NT2/D1 (cell line): ENCODE results near the gene LRSAM1.

Experiments
- DNase-seq: peaks from one replicate; pipeline ENCODE4 v3.0.0-alpha.2; 2011; ENCODE audit warnings: low read depth, low spot score
- H3K27me3 ChIP-seq: 2 replicates; pipeline ENCODE4 v1.6.0; 2011; ENCODE audit warnings: mild to moderate bottlenecking; ENCODE audit not compliant: insufficient read length, insufficient read depth
- H3K36me3 ChIP-seq: 2 replicates; pipeline ENCODE4 v1.6.1; 2011; ENCODE audit warnings: mild to moderate bottlenecking, low read length, mixed read lengths; ENCODE audit not compliant: insufficient read depth, insufficient read length
- H3K4me1 ChIP-seq: 2 replicates; pipeline ENCODE4 v1.5.1; 2011; ENCODE audit not compliant: insufficient read depth, insufficient read length
- H3K4me3 ChIP-seq: 2 replicates; pipeline ENCODE4 v1.5.1; 2011; ENCODE audit warnings: low read depth; ENCODE audit not compliant: insufficient read length
- H3K9ac ChIP-seq: 2 replicates; pipeline ENCODE4 v1.6.0; 2011; ENCODE audit warnings: low read depth; ENCODE audit not compliant: insufficient read length
- H3K9me3 ChIP-seq: 2 replicates; pipeline ENCODE4 v1.5.1; 2011; ENCODE audit warnings: mild to moderate bottlenecking, low read length; ENCODE audit not compliant: insufficient read depth
- SUZ12 ChIP-seq: IDR thresholded peaks from 2 replicates; pipeline ENCODE4 v1.6.1; 2011; ENCODE audit not compliant: insufficient read length, insufficient read depth; ENCODE audit errors: extremely low read depth
- YY1 ChIP-seq: IDR thresholded peaks from 2 replicates; pipeline ENCODE4 v1.6.1; 2011; ENCODE audit not compliant: insufficient read length, insufficient read depth
- ZNF274 ChIP-seq: IDR thresholded peaks from 2 replicates; pipeline ENCODE4 v1.6.1; 2011; ENCODE audit warnings: mild to moderate bottlenecking, low read depth, low read length

Gene LRSAM1

DNA sequence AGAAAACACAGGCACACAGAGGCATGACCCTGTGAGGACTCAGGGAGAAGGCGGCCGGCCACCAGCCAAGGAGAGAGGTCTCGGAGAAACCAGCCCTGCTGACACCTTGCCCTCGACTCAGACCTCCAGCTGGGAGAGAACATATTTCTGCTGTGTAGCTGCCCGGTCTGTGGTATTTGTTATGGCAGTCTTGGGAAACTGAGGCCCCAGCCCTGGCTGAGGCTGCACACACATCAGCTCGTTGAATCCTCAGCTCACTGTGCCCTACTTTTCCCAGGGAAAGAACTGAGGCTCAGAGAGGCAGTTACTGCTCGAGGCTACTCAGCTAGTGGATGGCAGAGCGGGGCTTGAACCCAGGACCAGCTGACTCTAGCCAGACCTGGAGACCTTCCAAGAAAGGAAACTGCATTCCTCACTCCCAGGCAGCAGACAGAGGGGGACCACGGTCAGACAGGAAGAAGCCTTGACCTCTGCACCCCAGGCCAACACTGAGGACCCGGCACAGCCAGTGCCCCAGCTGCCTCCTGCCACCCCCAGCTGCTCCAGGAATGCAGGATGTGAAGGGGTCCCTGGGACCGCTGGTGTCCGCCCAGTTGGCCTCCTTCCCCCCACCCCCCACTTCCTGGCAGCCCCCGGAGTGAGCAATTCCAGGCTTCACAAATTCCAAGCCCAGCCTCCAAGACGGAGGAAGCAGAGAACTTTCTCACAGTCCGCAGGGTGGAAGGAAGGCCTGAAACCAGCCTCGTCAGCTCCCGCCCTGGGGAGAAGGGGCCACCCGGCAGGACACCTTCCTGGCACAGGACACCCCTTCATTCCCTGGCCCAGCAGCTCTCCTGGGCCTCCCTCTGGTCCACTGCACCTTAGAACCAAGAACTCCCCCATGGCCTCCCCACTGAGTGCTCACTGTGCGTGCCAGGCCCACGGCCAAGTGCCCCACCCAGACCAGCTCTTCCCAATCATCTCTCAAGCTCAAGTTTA, 69.9 kb downstream of the LRSAM1 start:
- Histone ChIP-seq H3K4me1 (peaks cover 40% of the 10 kb centered on the region), H3K9me3 (peaks cover 42% of the 10 kb centered on the region), H3K36me3 (peaks cover 75% of the 10 kb centered on the region), H3K4me3 (no peak overlapping the region), H3K27me3 (no peaks in the 10 kb centered on the region), H3K9ac (peak overlapping the region; percentile 65)
- TF ChIP-seq ZNF274, result no peak
- TF ChIP-seq YY1, result no peak
- no peak for DNase-seq

DNA sequence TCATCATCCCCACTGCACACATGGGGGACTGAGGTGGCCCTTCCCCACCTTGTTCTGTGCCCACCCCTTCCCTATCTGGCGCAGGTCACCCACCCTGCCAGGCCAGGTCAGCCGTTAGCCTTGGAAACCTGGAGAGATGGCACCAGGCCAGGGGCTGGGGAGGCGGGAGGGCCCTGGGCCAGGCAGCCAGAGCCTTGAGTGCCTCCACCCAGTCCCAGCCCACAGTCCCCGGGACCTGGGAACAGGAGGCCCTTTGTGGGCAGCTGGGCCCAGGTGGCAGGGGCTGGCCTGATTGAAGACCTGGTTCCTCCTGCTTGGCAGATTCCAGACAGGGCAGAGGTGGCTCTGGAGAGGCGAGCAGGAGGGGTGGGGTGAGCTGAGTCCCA, 70.6 kb downstream of the LRSAM1 start:
- H3K9ac ChIP-seq, result peak overlapping the region; percentile 44
- no peaks in the 10 kb centered on the region for H3K27me3 ChIP-seq
- peaks cover 41% of the 10 kb centered on the region for H3K4me1 ChIP-seq
- peaks cover 75% of the 10 kb centered on the region for H3K36me3 ChIP-seq
- H3K9me3 ChIP-seq, result peaks cover 48% of the 10 kb centered on the region
- no peak for DNase-seq
- H3K4me3 ChIP-seq, result no peak overlapping the region
- no peak for TF ChIP-seq ZNF274
- no peak for TF ChIP-seq YY1
- TF ChIP-seq SUZ12, result no peak

DNA sequence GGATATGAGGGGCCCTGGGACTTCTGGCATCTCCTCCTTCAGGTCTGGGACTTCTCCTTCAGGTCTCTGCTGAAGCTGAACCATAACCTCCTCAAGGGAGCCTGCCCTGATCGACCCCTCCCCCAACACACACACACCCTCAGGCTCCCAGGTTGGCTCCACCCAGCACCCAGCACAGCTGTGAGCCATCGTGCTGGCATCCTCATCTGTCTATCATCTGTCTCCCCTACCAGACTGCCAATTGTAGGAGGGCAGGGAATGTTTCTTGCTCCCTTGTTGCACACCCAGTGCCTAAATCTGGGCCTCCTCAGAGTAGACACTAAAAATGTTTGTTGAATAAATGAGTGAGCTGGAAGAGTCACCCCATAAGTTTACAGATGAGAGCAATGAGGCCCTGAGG, 71.4 kb downstream of the LRSAM1 start:
- DNase-seq, result no peak
- no peak overlapping the region for H3K4me3 ChIP-seq
- TF ChIP-seq ZNF274 (no peak), YY1 (no peak), SUZ12 (no peak)
- no peaks in the 10 kb centered on the region for H3K27me3 ChIP-seq
- peaks cover 49% of the 10 kb centered on the region for H3K4me1 ChIP-seq
- peaks cover 75% of the 10 kb centered on the region for H3K36me3 ChIP-seq
- H3K9ac ChIP-seq, result no peak overlapping the region
- H3K9me3 ChIP-seq, result peaks cover 53% of the 10 kb centered on the region

DNA sequence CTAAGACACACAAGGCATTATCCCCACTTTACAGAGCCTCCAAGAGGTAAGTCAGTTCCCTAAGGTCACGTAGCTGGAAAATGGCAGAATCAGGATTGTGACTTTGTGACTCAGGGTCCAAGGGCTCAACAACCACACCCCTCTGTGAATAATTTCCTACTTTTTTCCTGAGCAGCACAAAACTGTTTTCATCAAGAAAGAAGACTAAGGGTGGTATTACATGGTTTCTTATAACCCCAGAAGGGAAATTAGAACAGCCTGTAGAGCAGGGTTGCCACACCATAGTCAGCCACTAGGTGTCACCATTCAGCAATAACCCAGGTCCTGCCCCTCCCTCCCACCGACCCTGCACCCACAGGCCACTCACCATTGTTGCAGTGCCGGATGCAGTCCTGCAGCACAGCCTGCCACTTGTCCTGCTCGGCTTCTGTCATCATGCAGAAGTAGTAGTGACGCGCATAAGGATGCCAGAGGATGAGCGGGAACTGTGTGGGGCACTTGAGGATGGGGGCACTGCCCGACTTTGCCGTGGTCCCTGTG, 72.1 kb downstream of the LRSAM1 start:
- no peak for DNase-seq
- Histone ChIP-seq H3K4me3 (no peak overlapping the region), H3K9me3 (peaks cover 53% of the 10 kb centered on the region), H3K36me3 (peaks cover 75% of the 10 kb centered on the region), H3K27me3 (no peaks in the 10 kb centered on the region), H3K4me1 (peaks cover 53% of the 10 kb centered on the region), H3K9ac (no peak overlapping the region)
- no peak for TF ChIP-seq ZNF274
- TF ChIP-seq SUZ12, result no peak
- no peak for TF ChIP-seq YY1

DNA sequence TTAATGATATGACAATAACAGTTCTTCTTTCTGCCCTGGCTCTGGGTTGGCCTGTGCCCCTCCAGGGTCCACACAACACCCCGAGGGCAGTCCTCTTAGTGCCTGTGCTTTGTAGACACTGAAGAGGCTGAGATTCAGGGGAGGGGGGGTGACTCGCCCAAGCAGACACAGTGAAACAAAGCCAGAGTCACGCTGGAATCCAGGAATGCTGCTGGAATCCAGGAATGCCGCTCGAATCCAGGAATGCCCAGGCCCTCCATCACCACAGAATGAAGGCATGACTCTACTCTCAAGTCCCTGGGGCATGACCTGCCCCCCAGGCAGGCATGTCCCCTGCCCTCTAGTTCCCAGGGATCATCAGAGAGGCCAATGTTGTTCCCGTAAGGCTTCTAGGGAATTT, 73.1 kb downstream of the LRSAM1 start:
- Histone ChIP-seq H3K27me3 (no peaks in the 10 kb centered on the region), H3K9me3 (peaks cover 53% of the 10 kb centered on the region), H3K9ac (no peak overlapping the region), H3K4me3 (no peak overlapping the region), H3K4me1 (peaks cover 51% of the 10 kb centered on the region), H3K36me3 (peaks cover 70% of the 10 kb centered on the region)
- DNase-seq, result no peak
- TF ChIP-seq YY1 (no peak), ZNF274 (no peak), SUZ12 (no peak)

DNA sequence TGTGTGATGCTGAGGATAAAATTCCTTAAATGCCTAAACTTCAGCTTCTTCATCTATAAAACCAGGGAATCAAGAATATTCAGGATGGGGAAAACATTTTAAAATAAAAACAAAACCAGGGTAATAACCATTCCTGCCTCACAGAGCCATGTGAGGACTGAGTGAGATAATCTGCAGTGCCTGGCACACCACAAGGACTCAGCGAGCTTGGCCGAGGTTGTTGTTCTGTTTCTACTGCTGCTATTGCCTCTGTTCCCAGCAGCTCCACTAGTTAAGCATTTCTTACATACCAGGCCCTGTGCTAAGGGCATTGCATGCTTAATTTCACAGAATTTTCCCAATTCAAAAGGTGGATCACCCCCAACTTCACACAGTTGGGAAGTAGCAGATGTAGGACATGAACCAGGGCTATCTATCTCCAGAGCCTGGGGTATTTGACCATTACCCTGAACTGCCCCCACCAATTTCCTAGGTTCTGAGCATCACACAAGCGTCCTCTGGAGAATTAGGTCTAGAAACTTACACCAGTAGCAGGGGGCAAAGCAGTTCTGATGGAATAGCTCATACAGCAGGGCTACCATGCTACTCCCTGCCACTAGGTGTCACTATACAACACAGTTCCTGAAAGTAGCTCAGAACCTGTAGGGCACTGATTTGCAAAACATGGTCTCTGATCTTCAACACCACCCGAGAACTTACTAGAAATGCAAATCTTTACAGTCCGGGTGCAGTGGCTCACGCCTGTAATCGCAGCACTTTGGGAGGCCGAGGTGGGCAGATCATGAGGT, 74.3 kb downstream of the LRSAM1 start:
- Histone ChIP-seq H3K4me1 (peaks cover 56% of the 10 kb centered on the region), H3K36me3 (peaks cover 75% of the 10 kb centered on the region), H3K9me3 (peaks cover 53% of the 10 kb centered on the region), H3K4me3 (no peak overlapping the region), H3K27me3 (no peaks in the 10 kb centered on the region), H3K9ac (no peak overlapping the region)
- no peak for TF ChIP-seq YY1
- no peak for TF ChIP-seq SUZ12
- TF ChIP-seq ZNF274, result no peak
- no peak for DNase-seq
